Measurements from ENCODE around the gene TSEN15. TPM values are rescaled to one million over a fixed set of nuclear protein-coding genes. Genes with fewer than 3 reads are reported as not detected.
A peak's percentile ranks its signal among the peaks of the same experiment; 100 is the strongest.

Gene TSEN15
- total and polyA plus RNA-seq, 9 of the 15 experiments (the other 6 are each of a cell fraction or from before 2014, with no cell fraction given), result 25.6 to 121 (median 91.3) TPM

DNA sequence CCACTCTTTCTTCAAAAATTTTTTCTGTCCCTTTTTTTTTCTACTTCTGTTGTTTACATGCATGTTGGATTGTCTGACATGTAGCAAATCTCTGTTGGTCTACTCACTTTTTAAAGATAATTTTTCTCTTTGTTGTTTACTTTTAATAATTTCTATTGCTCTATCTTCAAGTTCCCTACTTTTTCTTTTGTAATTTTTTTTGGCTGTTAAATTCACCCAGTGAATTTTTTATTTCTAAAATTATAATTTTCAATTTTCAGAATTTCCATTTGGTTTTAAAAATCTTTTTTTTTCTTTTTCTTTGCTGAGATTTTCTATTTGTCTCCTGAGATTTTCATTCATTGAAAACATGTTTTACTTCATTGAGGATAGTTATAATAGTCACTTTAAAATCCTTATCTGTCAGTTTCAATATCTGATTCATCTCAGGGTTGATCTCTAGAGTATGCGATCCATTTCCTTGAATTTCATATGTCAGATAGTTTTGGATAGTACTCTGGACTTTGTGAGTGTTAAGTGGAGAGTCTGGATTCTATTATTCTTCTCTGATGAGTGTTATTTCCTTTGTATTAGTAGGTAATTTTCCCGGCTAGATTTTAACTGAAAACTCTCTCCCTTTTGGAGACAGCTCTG lies 1.6 kb upstream of the TSEN15 start:
- no peak for ATAC-seq
- H3K4me3 ChIP-seq, result no peak overlapping the region
- POLR2A ChIA-PET, result interaction anchor here (0.6 to 2.9 kb wide), 5 partner anchors 10 to 37 kb away, joined by 3 to 21 read pairs (median 11); partner anchors contain the start of gene COLGALT2
- H3K9ac ChIP-seq (ENCODE audit: insufficient read depth in 1 of 2, low read depth in 2 of 2, low read length in 2 of 2), result peak overlapping the region in 1 of 2 experiments; percentile 99; a peak in 1 of 4 replicates
- WGBS (ENCODE audit: insufficient coverage, low coverage, missing lambda C conversion rate), result 49% methylated on average over 2 of the region's 2 CpGs
- H3K79me2 ChIP-seq (ENCODE audit: control insufficient read depth, insufficient read depth, low read length), result peaks cover 41% of the 10 kb centered on the region
- CTCF ChIA-PET (ENCODE audit: low intra/inter-chr PET ratio), result no interaction called here
- H3K27ac ChIP-seq (ENCODE audit: extremely low read depth, low read depth, low read length), result no peak overlapping the region
- DNase-seq (ENCODE audit: extremely low read depth in 1 of 4, low spot score in 3 of 4), result no peak
- in situ Hi-C loops (cut with MboI) (no loop called here), intact Hi-C loops (cut with micrococcal nuclease) (loop anchor here (5.0 to 10.0 kb wide), 2 partner anchors 58 to 415 kb away; partner anchors contain the start of gene ARPC5)
- H4K20me1 ChIP-seq (replicated peaks; ENCODE audit: control insufficient read depth, insufficient read depth, low read length), result no peaks in the 10 kb centered on the region
- H2AFZ ChIP-seq (ENCODE audit: low read depth, low read length), result no peak overlapping the region
- peaks cover under 1% of the 10 kb centered on the region; the same call in 1 of the 2 replicates for H3K9me3 ChIP-seq (replicated peaks; ENCODE audit: control insufficient read depth, insufficient read depth, low read depth, low read length)
- BruUV-seq (replicated peaks), result no TSS peak
- H3K4me2 ChIP-seq (ENCODE audit: insufficient read depth, low read length), result no peak overlapping the region
- H3K9me1 ChIP-seq (ENCODE audit: control insufficient read depth, insufficient read depth, low read length), result no peaks in the 10 kb centered on the region
- peaks cover 16% of the 10 kb centered on the region for H3K36me3 ChIP-seq (ENCODE audit: control insufficient read depth, insufficient read depth, low read length)
- FAIRE-seq, result no peak
- H3K4me1 ChIP-seq (replicated peaks in 1 of 2; ENCODE audit: control insufficient read depth in 2 of 2, insufficient read depth in 2 of 2, low read length in 2 of 2), result peaks cover 0 to 23% of the 10 kb centered on the region in 2 experiments; a peak in 4 of 5 replicates
- no peaks in the 10 kb centered on the region for H3K27me3 ChIP-seq (ENCODE audit: control insufficient read depth in 2 of 2, insufficient read depth in 2 of 2, low read length in 2 of 2)
- TF ChIP-seq MCM3 (IDR thresholded peaks at IDR 0.05) (no peak), SAFB (IDR thresholded peaks at IDR 0.05; ENCODE audit: borderline replicate concordance, low read depth, low read length) (no peak), BRD9 (IDR thresholded peaks at IDR 0.05; ENCODE audit: low read depth, partially characterized antibody) (peak; percentile 84), DACH1 (IDR thresholded peaks at IDR 0.05; ENCODE audit: partially characterized antibody) (no peak), FOXP1 (CRISPR knock-in tag; IDR thresholded peaks at IDR 0.05) (no peak), ZNF778 (CRISPR knock-in tag; IDR thresholded peaks at IDR 0.05) (no peak), ETV6 (IDR thresholded peaks at IDR 0.05; ENCODE audit: borderline replicate concordance in 1 of 2, low read depth in 2 of 2, low read length in 1 of 2) (no peak), ETV6 (CRISPR knock-in tag; IDR thresholded peaks at IDR 0.05; ENCODE audit: borderline replicate concordance) (no peak), ZNF766 (CRISPR knock-in tag; conservative IDR thresholded peaks at IDR 0.05) (no peak), POLR2H (tag; IDR thresholded peaks at IDR 0.05; ENCODE audit: low read depth) (peak; percentile 11; the same call in 1 of the 2 replicates), RBM25 (IDR thresholded peaks at IDR 0.05; ENCODE audit: low read depth, low read length, severe bottlenecking) (no peak)
- TF ChIP-seq, protein P1, sequence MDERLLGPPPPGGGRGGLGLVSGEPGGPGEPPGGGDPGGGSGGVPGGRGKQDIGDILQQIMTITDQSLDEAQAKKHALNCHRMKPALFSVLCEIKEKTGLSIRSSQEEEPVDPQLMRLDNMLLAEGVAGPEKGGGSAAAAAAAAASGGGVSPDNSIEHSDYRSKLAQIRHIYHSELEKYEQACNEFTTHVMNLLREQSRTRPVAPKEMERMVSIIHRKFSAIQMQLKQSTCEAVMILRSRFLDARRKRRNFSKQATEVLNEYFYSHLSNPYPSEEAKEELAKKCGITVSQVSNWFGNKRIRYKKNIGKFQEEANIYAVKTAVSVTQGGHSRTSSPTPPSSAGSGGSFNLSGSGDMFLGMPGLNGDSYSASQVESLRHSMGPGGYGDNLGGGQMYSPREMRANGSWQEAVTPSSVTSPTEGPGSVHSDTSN (CRISPR knock-in tag; IDR thresholded peaks at IDR 0.05; ENCODE audit: low read depth), result no peak
- TF ChIP-seq, protein P1 (tag; conservative IDR thresholded peaks at IDR 0.05; ENCODE audit: low read depth), result no peak
- TF ChIP-seq, protein P2, sequence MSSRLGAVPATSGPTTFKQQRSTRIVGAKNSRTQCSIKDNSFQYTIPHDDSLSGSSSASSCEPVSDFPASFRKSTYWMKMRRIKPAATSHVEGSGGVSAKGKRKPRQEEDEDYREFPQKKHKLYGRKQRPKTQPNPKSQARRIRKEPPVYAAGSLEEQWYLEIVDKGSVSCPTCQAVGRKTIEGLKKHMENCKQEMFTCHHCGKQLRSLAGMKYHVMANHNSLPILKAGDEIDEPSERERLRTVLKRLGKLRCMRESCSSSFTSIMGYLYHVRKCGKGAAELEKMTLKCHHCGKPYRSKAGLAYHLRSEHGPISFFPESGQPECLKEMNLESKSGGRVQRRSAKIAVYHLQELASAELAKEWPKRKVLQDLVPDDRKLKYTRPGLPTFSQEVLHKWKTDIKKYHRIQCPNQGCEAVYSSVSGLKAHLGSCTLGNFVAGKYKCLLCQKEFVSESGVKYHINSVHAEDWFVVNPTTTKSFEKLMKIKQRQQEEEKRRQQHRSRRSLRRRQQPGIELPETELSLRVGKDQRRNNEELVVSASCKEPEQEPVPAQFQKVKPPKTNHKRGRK (tag; IDR thresholded peaks at IDR 0.05), result peak; percentile 91

Measured in K562 (cell line).